Measurements from ENCODE around the gene SPATA1. TPM values are rescaled to one million over a fixed set of nuclear protein-coding genes. Genes with fewer than 3 reads are reported as not detected.

Gene SPATA1
- total RNA-seq, 1 donor from 2014 or later, result 0.98 TPM

GRCh38 chr1:84539972-84540371, 33.8 kb downstream of the SPATA1 start:
- Mint-ChIP-seq H3K4me1 (peaks cover 34% of the 10 kb centered on the region), H3K4me3 (no peak overlapping the region), H3K27ac (no peak overlapping the region), H3K9me3 (no peaks in the 10 kb centered on the region), H3K36me3 (ENCODE audit: low read depth) (peaks cover 38% of the 10 kb centered on the region), H3K27me3 (no peaks in the 10 kb centered on the region)
- intact Hi-C loops (cut with micrococcal nuclease), result loop anchor here (5.0 kb wide), 1 partner anchor 33 kb away; the partner anchor contains the start of genes GNG5 and SPATA1
- DNase-seq, result no peak

GRCh38 chr1:84540759-84541158, 34.6 kb downstream of the SPATA1 start:
- no peaks in the 10 kb centered on the region for H3K27me3 Mint-ChIP-seq
- DNase-seq, result no peak
- no peaks in the 10 kb centered on the region for H3K9me3 Mint-ChIP-seq
- intact Hi-C loops (cut with micrococcal nuclease), result loop anchor here (5.0 kb wide), 1 partner anchor 33 kb away; the partner anchor contains the start of genes GNG5 and SPATA1
- no peak overlapping the region for H3K4me3 Mint-ChIP-seq
- peaks cover 32% of the 10 kb centered on the region for H3K4me1 Mint-ChIP-seq
- H3K27ac Mint-ChIP-seq, result no peak overlapping the region
- H3K36me3 Mint-ChIP-seq (ENCODE audit: low read depth), result peaks cover 38% of the 10 kb centered on the region

GRCh38 chr1:84541679-84542078, 35.5 kb downstream of the SPATA1 start:
- Mint-ChIP-seq H3K4me3 (no peak overlapping the region), H3K27me3 (no peaks in the 10 kb centered on the region), H3K36me3 (ENCODE audit: low read depth) (peaks cover 38% of the 10 kb centered on the region), H3K27ac (no peak overlapping the region), H3K4me1 (peaks cover 32% of the 10 kb centered on the region), H3K9me3 (no peaks in the 10 kb centered on the region)
- no peak for DNase-seq
- intact Hi-C loops (cut with micrococcal nuclease), result loop anchor here (1.0 to 5.0 kb wide), 2 partner anchors 34 to 400 kb away; partner anchors contain the start of genes GNG5 and SPATA1

GRCh38 chr1:84550826-84551225, 44.6 kb downstream of the SPATA1 start:
- intact Hi-C loops (cut with micrococcal nuclease), result no loop called here
- H3K9me3 Mint-ChIP-seq, result no peaks in the 10 kb centered on the region

GRCh38 chr1:84569216-84569615, 63.0 kb downstream of the SPATA1 start:
- no peaks in the 10 kb centered on the region for H3K27me3 Mint-ChIP-seq
- H3K36me3 Mint-ChIP-seq (ENCODE audit: low read depth), result peaks cover 48% of the 10 kb centered on the region
- peaks cover 39% of the 10 kb centered on the region for H3K4me1 Mint-ChIP-seq
- no peak for DNase-seq
- peaks cover 7% of the 10 kb centered on the region for H3K9me3 Mint-ChIP-seq
- no peak overlapping the region for H3K4me3 Mint-ChIP-seq
- intact Hi-C loops (cut with micrococcal nuclease), result no loop called here
- no peak overlapping the region for H3K27ac Mint-ChIP-seq

More at GRCh38 chr1:84550826-84551225, 44.6 kb downstream of the SPATA1 start:
- Mint-ChIP-seq H3K27ac (no peak overlapping the region), H3K4me3 (no peak overlapping the region), H3K27me3 (no peaks in the 10 kb centered on the region), H3K4me1 (no peaks in the 10 kb centered on the region), H3K36me3 (ENCODE audit: low read depth) (peaks cover 7% of the 10 kb centered on the region)
- DNase-seq, result no peak

- H3K9me3 Mint-ChIP-seq, result peaks cover 7% of the 10 kb centered on the region
- H3K36me3 Mint-ChIP-seq (ENCODE audit: low read depth), result peaks cover 46% of the 10 kb centered on the region
- peaks cover 51% of the 10 kb centered on the region for H3K4me1 Mint-ChIP-seq
- no peaks in the 10 kb centered on the region for H3K27me3 Mint-ChIP-seq
- peak overlapping the region; percentile 7 for H3K4me3 Mint-ChIP-seq
- peak overlapping the region; percentile 73 for H3K27ac Mint-ChIP-seq
- intact Hi-C loops (cut with micrococcal nuclease), result loop anchor here (5.0 kb wide), 2 partner anchors 282 to 707 kb away; partner anchors contain the start of gene BCL10
- no peak for DNase-seq
Observed at GRCh38 chr1:84570436-84571149, 64.4 kb downstream of the SPATA1 start.

- peak overlapping the region; percentile 61 for H3K4me3 Mint-ChIP-seq
Observed at GRCh38 chr1:84571150-84571535, 65.0 kb downstream of the SPATA1 start.

GRCh38 chr1:84573481-84573966, 67.3 kb downstream of the SPATA1 start:
- peaks cover 44% of the 10 kb centered on the region for H3K4me1 Mint-ChIP-seq
- peak; percentile 60 for DNase-seq

More at GRCh38 chr1:84571150-84571535, 65.0 kb downstream of the SPATA1 start:
- Mint-ChIP-seq H3K4me1 (peaks cover 51% of the 10 kb centered on the region), H3K36me3 (ENCODE audit: low read depth) (peaks cover 46% of the 10 kb centered on the region), H3K27ac (peak overlapping the region; percentile 83), H3K27me3 (no peaks in the 10 kb centered on the region), H3K9me3 (peaks cover 7% of the 10 kb centered on the region)
- no peak for DNase-seq
- intact Hi-C loops (cut with micrococcal nuclease), result loop anchor here (5.0 kb wide), 2 partner anchors 281 to 706 kb away; partner anchors contain the start of gene BCL10

GRCh38 chr1:84573967-84574842, 68.0 kb downstream of the SPATA1 start, which contains the start of gene CTBS:
Gene CTBS (minus strand): TSS chr1:84574440. CDS start chr1:84574415, 25 bp downstream.
- intact Hi-C loops (cut with micrococcal nuclease), result loop anchor here (1.0 to 5.0 kb wide), 9 partner anchors 25 to 703 kb away; partner anchors contain the start of genes BCL10, GNG5, PRKACB and RPF1
- H3K9me3 Mint-ChIP-seq, result peaks cover 7% of the 10 kb centered on the region
- H3K4me3 Mint-ChIP-seq, result peak within 1 kb of the TSS; percentile 99
- H3K4me1 Mint-ChIP-seq, result peaks cover 41% of the 10 kb centered on the region
- DNase-seq, result peak; percentile 95
- peak within 1 kb of the TSS; percentile 100 for H3K27ac Mint-ChIP-seq
- peaks cover 32% of the 10 kb centered on the region for H3K36me3 Mint-ChIP-seq (ENCODE audit: low read depth)
- no peaks in the 10 kb centered on the region for H3K27me3 Mint-ChIP-seq

More at GRCh38 chr1:84573481-84573966, 67.3 kb downstream of the SPATA1 start:
- H3K27ac Mint-ChIP-seq, result peak overlapping the region; percentile 100
- H3K27me3 Mint-ChIP-seq, result no peaks in the 10 kb centered on the region
- peaks cover 7% of the 10 kb centered on the region for H3K9me3 Mint-ChIP-seq
- H3K4me3 Mint-ChIP-seq, result peak overlapping the region; percentile 99
- intact Hi-C loops (cut with micrococcal nuclease), result loop anchor here (1.0 to 5.0 kb wide), 4 partner anchors 67 to 704 kb away; partner anchors contain the start of genes BCL10, GNG5 and SPATA1
- H3K36me3 Mint-ChIP-seq (ENCODE audit: low read depth), result peaks cover 38% of the 10 kb centered on the region

GRCh38 chr1:84574936-84575335, 68.8 kb downstream of the SPATA1 start:
- Mint-ChIP-seq H3K4me3 (peak overlapping the region; percentile 99), H3K4me1 (peaks cover 41% of the 10 kb centered on the region), H3K27ac (peak overlapping the region; percentile 100), H3K27me3 (no peaks in the 10 kb centered on the region), H3K9me3 (peaks cover 7% of the 10 kb centered on the region), H3K36me3 (ENCODE audit: low read depth) (peaks cover 28% of the 10 kb centered on the region)
- intact Hi-C loops (cut with micrococcal nuclease), result loop anchor here (1.0 to 5.0 kb wide), 7 partner anchors 24 to 702 kb away; partner anchors contain the start of genes BCL10, PRKACB, RPF1 and SSX2IP
- DNase-seq, result no peak

- intact Hi-C loops (cut with micrococcal nuclease), result no loop called here
- Mint-ChIP-seq H3K4me1 (no peaks in the 10 kb centered on the region), H3K27ac (no peak overlapping the region), H3K36me3 (ENCODE audit: low read depth) (no peaks in the 10 kb centered on the region), H3K9me3 (peaks cover 10% of the 10 kb centered on the region), H3K27me3 (no peaks in the 10 kb centered on the region), H3K4me3 (no peak overlapping the region)
- no peak for DNase-seq
Observed at GRCh38 chr1:84581648-84582047, 75.5 kb downstream of the SPATA1 start.

GRCh38 chr1:84582802-84583587, 76.8 kb downstream of the SPATA1 start:
- Mint-ChIP-seq H3K4me3 (no peak overlapping the region), H3K9me3 (peaks cover 10% of the 10 kb centered on the region), H3K27me3 (no peaks in the 10 kb centered on the region), H3K4me1 (no peaks in the 10 kb centered on the region), H3K36me3 (ENCODE audit: low read depth) (no peaks in the 10 kb centered on the region), H3K27ac (no peak overlapping the region)
- intact Hi-C loops (cut with micrococcal nuclease), result no loop called here
- no peak for DNase-seq

GRCh38 chr1:84583648-84584047, 77.5 kb downstream of the SPATA1 start:
- intact Hi-C loops (cut with micrococcal nuclease), result no loop called here
- H3K36me3 Mint-ChIP-seq (ENCODE audit: low read depth), result no peaks in the 10 kb centered on the region
- H3K4me1 Mint-ChIP-seq, result no peaks in the 10 kb centered on the region
- no peak overlapping the region for H3K27ac Mint-ChIP-seq
- DNase-seq, result no peak
- peaks cover 14% of the 10 kb centered on the region for H3K9me3 Mint-ChIP-seq
- H3K4me3 Mint-ChIP-seq, result no peak overlapping the region
- H3K27me3 Mint-ChIP-seq, result no peaks in the 10 kb centered on the region
